Mesenchymal stem cell (in vitro differentiated cells and primary cell): ENCODE data around the gene UBR3.

ENCODE experiments used
- DNase-seq: peaks from one replicate; pipeline ENCODE4 v3.0.0-alpha.2; 2013
- H2AFZ ChIP-seq: one replicate; pipeline ENCODE4 v1.6.1; 2013; ENCODE audit warnings: low read depth, mild to moderate bottlenecking, control low read depth, inconsistent platforms, low read length, moderate library complexity
- H2AK5ac ChIP-seq: 2 replicates; pipeline ENCODE4 v1.6.1; 2013; ENCODE audit warnings: low read length, moderate library complexity, mild to moderate bottlenecking, inconsistent platforms; ENCODE audit not compliant: severe bottlenecking
- H2BK120ac ChIP-seq: one replicate; pipeline ENCODE4 v1.6.1; 2013; ENCODE audit warnings: low read depth, mild to moderate bottlenecking, inconsistent platforms, low read length, moderate library complexity
- H2BK12ac ChIP-seq, 2 experiments: one replicate each; pipeline ENCODE4 v1.6.1; 2013; ENCODE audit warnings: inconsistent platforms in 2 of 2, low read length in 2 of 2, mild to moderate bottlenecking in 2 of 2, moderate library complexity in 2 of 2, control low read depth in 1 of 2
- H2BK15ac ChIP-seq: one replicate; pipeline ENCODE4 v1.6.1; 2013; ENCODE audit warnings: mild to moderate bottlenecking, low read depth, inconsistent platforms; ENCODE audit not compliant: poor library complexity, severe bottlenecking
- H2BK5ac ChIP-seq: 2 replicates; pipeline ENCODE4 v1.6.1; 2013; ENCODE audit warnings: low read depth, mild to moderate bottlenecking, low read length, control low read depth, inconsistent platforms; ENCODE audit not compliant: poor library complexity, severe bottlenecking
- H3K14ac ChIP-seq, 2 experiments: one replicate each; pipeline ENCODE4 v1.6.1; 2013; ENCODE audit warnings: inconsistent platforms in 2 of 2, low read length in 2 of 2, control low read depth in 1 of 2, mild to moderate bottlenecking in 1 of 2, moderate library complexity in 1 of 2
- H3K18ac ChIP-seq, 2 experiments: one replicate each; pipeline ENCODE4 v1.6.1; 2013; ENCODE audit warnings: inconsistent platforms in 2 of 2, low read length in 2 of 2, control low read depth in 1 of 2, low read depth in 1 of 2, mild to moderate bottlenecking in 1 of 2
- H3K23ac ChIP-seq, 2 experiments: one replicate each; pipeline ENCODE4 v1.6.1; 2013; ENCODE audit warnings: inconsistent platforms in 2 of 2, low read length in 2 of 2, mild to moderate bottlenecking in 2 of 2, moderate library complexity in 2 of 2, control low read depth in 1 of 2
- H3K27ac ChIP-seq: 2 replicates; pipeline ENCODE4 v1.5.1; 2013; ENCODE audit warnings: mild to moderate bottlenecking, moderate library complexity, low read length, control low read depth, inconsistent platforms; ENCODE audit not compliant: poor library complexity, severe bottlenecking
- H3K27me3 ChIP-seq, 2 experiments: 2 replicates each; pipeline versions ENCODE4 v1.6.1 to v1.7.0; 2013; ENCODE audit warnings: low read length in 2 of 2, mild to moderate bottlenecking in 2 of 2, moderate library complexity in 2 of 2, control low read depth in 1 of 2, inconsistent platforms in 1 of 2; ENCODE audit not compliant: control insufficient read depth in 1 of 2, insufficient read depth in 1 of 2
- H3K36me3 ChIP-seq, 2 experiments: 2 replicates each; pipeline versions ENCODE4 v1.6.1 to v1.7.0; 2013; ENCODE audit warnings: low read length in 2 of 2, control low read depth in 1 of 2, inconsistent platforms in 1 of 2, low read depth in 1 of 2, mild to moderate bottlenecking in 1 of 2; ENCODE audit not compliant: insufficient read depth in 2 of 2, control insufficient read depth in 1 of 2
- H3K4ac ChIP-seq, 2 experiments: one replicate each; pipeline ENCODE4 v1.6.1; 2013; ENCODE audit warnings: inconsistent platforms in 2 of 2, low read length in 2 of 2, mild to moderate bottlenecking in 2 of 2, moderate library complexity in 2 of 2, control low read depth in 1 of 2, low read depth in 1 of 2
- H3K4me1 ChIP-seq: 2 replicates; pipeline ENCODE4 v1.6.1; 2013; ENCODE audit warnings: low read depth, low read length, control low read depth; ENCODE audit not compliant: control insufficient read depth, insufficient read depth
- H3K4me2 ChIP-seq: 2 replicates; pipeline ENCODE4 v1.6.1; 2013; ENCODE audit warnings: low read length, mild to moderate bottlenecking, inconsistent platforms; ENCODE audit not compliant: poor library complexity, severe bottlenecking
- H3K4me3 ChIP-seq, 2 experiments: 2 replicates each; pipeline versions ENCODE4 v1.5.1 to v1.7.0; 2013; ENCODE audit warnings: low read length in 2 of 2, mild to moderate bottlenecking in 2 of 2, control low read depth in 1 of 2, low read depth in 1 of 2; ENCODE audit not compliant: insufficient read depth in 1 of 2
- H3K79me1 ChIP-seq: replicated peaks from 2 replicates; pipeline ENCODE4 v1.6.1; 2013; ENCODE audit warnings: mild to moderate bottlenecking, control low read depth, low read length, inconsistent platforms; ENCODE audit not compliant: poor library complexity, severe bottlenecking
- H3K9ac ChIP-seq: 2 replicates; pipeline ENCODE4 v1.7.0; 2013; ENCODE audit warnings: mild to moderate bottlenecking, low read length, moderate library complexity
- H3K9me3 ChIP-seq: 2 replicates; pipeline ENCODE4 v1.7.0; 2013; ENCODE audit warnings: mild to moderate bottlenecking, low read length; ENCODE audit not compliant: control insufficient read depth
- H4K8ac ChIP-seq: one replicate; pipeline ENCODE4 v1.6.1; 2013; ENCODE audit warnings: inconsistent platforms, mild to moderate bottlenecking, low read length, moderate library complexity
- H4K91ac ChIP-seq: one replicate; pipeline ENCODE4 v1.6.1; 2013; ENCODE audit warnings: mild to moderate bottlenecking, low read length, inconsistent platforms
- WGBS: methylation state at CpG from one replicate; pipeline ENCODE4 v1.1.7; 2013; ENCODE audit warnings: mixed read lengths; 5-methylcytosine and 5-hydroxymethylcytosine counted together

UBR3 gene

DNA sequence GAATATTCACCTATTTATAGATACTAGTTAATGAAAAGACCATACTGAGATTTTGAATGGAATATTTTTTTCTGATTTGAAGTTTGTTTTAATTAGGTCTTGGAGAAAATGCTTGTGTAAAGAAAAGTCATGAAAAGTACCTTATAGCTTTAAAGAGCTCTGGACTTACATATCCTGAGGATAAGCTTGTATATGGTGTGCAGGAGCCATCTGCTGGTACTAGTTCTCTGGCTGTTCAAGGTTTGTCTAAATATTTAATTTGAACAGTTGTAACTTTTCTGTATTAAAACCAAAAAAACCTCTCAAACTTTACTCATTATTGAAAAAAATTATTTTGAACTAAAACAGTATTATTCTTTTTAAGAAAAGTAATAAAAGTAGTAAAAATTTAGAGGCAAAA, 50.1 kb downstream of the UBR3 start:
- no peak overlapping the region for H3K4me2 ChIP-seq

DNA sequence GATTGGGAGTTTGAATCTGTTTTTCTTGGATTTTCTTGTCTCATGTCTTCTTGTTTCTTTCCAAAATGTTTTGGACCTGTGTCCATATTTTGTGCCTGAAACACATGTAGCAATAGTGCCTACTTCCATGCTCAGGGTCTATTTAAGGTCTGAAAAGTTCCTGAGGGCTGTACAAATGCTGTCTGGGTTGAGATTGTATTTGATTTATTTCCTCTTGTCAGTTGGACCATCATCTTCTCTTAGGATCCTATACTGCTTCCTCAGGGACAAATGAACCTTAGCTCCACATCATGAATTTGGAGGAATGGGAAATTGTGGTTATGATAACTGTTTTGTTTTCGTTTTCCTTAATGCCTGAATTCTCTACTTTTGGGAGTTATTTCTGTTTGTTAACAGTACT, 59.9 kb downstream of the UBR3 start:
- Histone ChIP-seq H2BK15ac (no peak overlapping the region), H2AFZ (no peak overlapping the region), H2BK120ac (no peak overlapping the region), H2BK12ac (no peak overlapping the region), H4K91ac (no peak overlapping the region), H3K36me3 (peaks cover 0 to 18% of the 10 kb centered on the region in 2 experiments), H3K9ac (no peak overlapping the region), H3K4me1 (no peaks in the 10 kb centered on the region), H3K4me2 (no peak overlapping the region), H3K4me3 (no peak overlapping the region), H4K8ac (no peak overlapping the region), H3K14ac (no peak overlapping the region), H2AK5ac (no peak overlapping the region), H3K9me3 (no peaks in the 10 kb centered on the region), H3K27me3 (no peaks in the 10 kb centered on the region), H3K4ac (no peak overlapping the region), H3K18ac (no peak overlapping the region), H3K79me1 (peaks cover 7% of the 10 kb centered on the region), H2BK5ac (no peak overlapping the region), H3K27ac (no peak overlapping the region), H3K23ac (no peak overlapping the region)
- no CpG with 5 or more reads among the region's 1 CpG for WGBS
- DNase-seq: no peak

More for the DNA sequence above, 50.1 kb downstream of the UBR3 start:
- Histone ChIP-seq H3K9me3 (no peaks in the 10 kb centered on the region), H2BK12ac (no peak overlapping the region), H3K79me1 (peaks cover 8% of the 10 kb centered on the region), H3K14ac (no peak overlapping the region), H2BK5ac (no peak overlapping the region), H4K91ac (no peak overlapping the region), H3K4me1 (no peaks in the 10 kb centered on the region), H3K9ac (no peak overlapping the region), H3K36me3 (peaks cover 3 to 24% of the 10 kb centered on the region in 2 experiments), H3K18ac (no peak overlapping the region), H2BK15ac (no peak overlapping the region), H3K4me3 (no peak overlapping the region), H3K27ac (no peak overlapping the region), H4K8ac (no peak overlapping the region), H3K27me3 (no peaks in the 10 kb centered on the region), H2BK120ac (no peak overlapping the region), H2AK5ac (no peak overlapping the region), H3K23ac (no peak overlapping the region), H2AFZ (no peak overlapping the region), H3K4ac (no peak overlapping the region)
- peak; percentile 37 for DNase-seq

DNA sequence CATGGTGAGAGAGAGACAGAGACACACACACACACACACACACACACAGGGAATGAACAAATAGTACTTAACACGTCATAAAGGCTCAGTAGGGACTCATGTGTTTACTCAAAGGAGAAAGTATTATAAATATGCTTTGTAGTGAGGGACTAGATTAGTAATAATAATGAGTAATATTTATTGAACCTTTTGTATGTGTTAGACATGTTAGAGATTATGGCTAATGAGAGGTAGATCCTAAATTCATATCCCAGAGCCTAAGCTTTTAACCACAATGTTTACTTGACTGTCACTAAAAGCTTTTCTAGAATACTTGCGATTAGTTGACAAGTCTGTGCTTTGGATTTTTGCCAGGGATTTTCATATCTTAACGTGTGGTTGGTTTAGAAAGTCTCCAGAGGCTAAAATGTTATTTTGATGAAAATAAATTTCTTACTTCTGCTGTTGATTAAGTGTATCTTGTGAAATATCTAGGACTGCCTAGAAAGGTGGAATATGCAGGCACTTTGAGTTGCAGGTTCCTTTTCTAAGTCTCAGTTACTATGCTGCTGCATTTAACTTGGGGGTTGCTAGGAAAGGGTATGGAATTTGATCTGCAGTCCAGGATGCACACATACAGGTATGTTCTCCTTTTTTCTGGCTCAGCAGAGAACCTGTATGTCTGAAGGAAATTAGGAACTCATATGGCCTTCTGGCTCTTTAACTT, 64.5 kb downstream of the UBR3 start:
- Histone ChIP-seq H2AFZ (no peak overlapping the region), H3K36me3 (peaks cover 3 to 29% of the 10 kb centered on the region in 2 experiments), H2BK120ac (no peak overlapping the region), H3K14ac (no peak overlapping the region), H2AK5ac (no peak overlapping the region), H3K4me3 (no peak overlapping the region), H3K9ac (no peak overlapping the region), H3K18ac (no peak overlapping the region), H2BK5ac (no peak overlapping the region), H3K27me3 (no peaks in the 10 kb centered on the region), H3K4me1 (no peaks in the 10 kb centered on the region), H3K9me3 (no peaks in the 10 kb centered on the region), H2BK12ac (no peak overlapping the region), H4K91ac (no peak overlapping the region), H3K23ac (no peak overlapping the region), H3K27ac (no peak overlapping the region), H4K8ac (no peak overlapping the region), H3K79me1 (peaks cover 7% of the 10 kb centered on the region), H2BK15ac (no peak overlapping the region), H3K4ac (no peak overlapping the region), H3K4me2 (no peak overlapping the region)
- peak; percentile 90 for DNase-seq
- WGBS: 35% methylated on average over 3 of the region's 3 CpGs

DNA sequence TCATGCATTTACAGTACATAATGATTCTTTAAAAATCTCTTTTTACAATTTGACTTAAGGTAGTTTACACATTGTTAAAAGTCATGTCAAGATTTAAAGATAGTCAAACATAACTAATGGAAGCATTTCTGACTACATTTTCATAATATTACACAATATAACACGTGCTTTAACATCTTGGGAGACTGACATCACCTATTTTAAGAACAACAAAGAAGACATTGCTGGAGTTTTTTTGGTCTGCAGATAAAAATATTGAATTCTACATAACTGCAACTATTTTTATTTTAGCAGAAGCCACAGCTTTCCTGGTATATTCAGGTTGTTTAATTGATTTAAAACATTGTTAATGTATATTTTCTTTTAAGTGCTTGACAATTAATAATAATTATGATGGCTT, 65.7 kb downstream of the UBR3 start:
- Histone ChIP-seq H2BK5ac (no peak overlapping the region), H3K14ac (no peak overlapping the region), H3K4ac (no peak overlapping the region), H3K79me1 (peaks cover 7% of the 10 kb centered on the region), H2BK15ac (no peak overlapping the region), H3K9me3 (no peaks in the 10 kb centered on the region), H3K27me3 (no peaks in the 10 kb centered on the region), H3K4me1 (no peaks in the 10 kb centered on the region), H3K4me2 (no peak overlapping the region), H3K27ac (no peak overlapping the region), H3K23ac (no peak overlapping the region), H2BK12ac (no peak overlapping the region), H4K91ac (no peak overlapping the region), H2AK5ac (no peak overlapping the region), H3K36me3 (peaks cover 3 to 35% of the 10 kb centered on the region in 2 experiments), H2AFZ (no peak overlapping the region), H4K8ac (no peak overlapping the region), H3K4me3 (no peak overlapping the region), H2BK120ac (no peak overlapping the region), H3K18ac (no peak overlapping the region), H3K9ac (no peak overlapping the region)
- no peak for DNase-seq
- no CpG with 5 or more reads among the region's 1 CpG for WGBS
